Colonic mucosa (tissue), 4 donors: ENCODE results near the gene NFKBIL1. TPM values are rescaled to one million over a fixed set of nuclear protein-coding genes. Genes with fewer than 3 reads are reported as not detected.

Source experiments
- DNase-seq: peaks from one replicate; pipeline ENCODE4 v3.0.0-alpha.2; 2020
- H3K27ac ChIP-seq: fragments of 200-600 bp; one replicate; pipeline ENCODE4 v1.8.0; 2021
- H3K27me3 ChIP-seq: fragments of 200-600 bp; one replicate; pipeline ENCODE4 v1.8.0; 2021
- H3K36me3 ChIP-seq: fragments of 200-600 bp; one replicate; pipeline ENCODE4 v1.8.0; 2021
- H3K4me1 ChIP-seq: fragments of 200-600 bp; one replicate; pipeline ENCODE4 v1.8.0; 2021; ENCODE audit warnings: mild to moderate bottlenecking
- H3K4me3 ChIP-seq: fragments of 200-600 bp; one replicate; pipeline ENCODE4 v1.8.0; 2021
- H3K9ac ChIP-seq, 2 donors: one replicate each; pipeline ENCODE4 v1.7.0; 2013; ENCODE audit warnings: control low read depth in 2 of 2, low read depth in 2 of 2, low read length in 2 of 2
- H3K9me3 ChIP-seq: fragments of 200-600 bp; one replicate; pipeline ENCODE4 v1.8.0; 2021
- intact Hi-C: fragments of 100-400 bp; cut with DNase I; formaldehyde crosslinking; loops from one replicate; pipeline ENCODE4 v1.14.1; 2022
- total RNA-seq, 2 donors: library from RNA; stranded (reverse); fragmentation: NEBNext Ultra II Directional in 1 of 2; extraction: Animal tissue kit (Norgen Biotek cat#: 25700) in 1 of 2; gene quantifications; one replicate each; pipeline ENCODE4 v1.2.1, GENCODE V29; 2021
- TF ChIP-seq, protein P1 (sequence below): fragments of 200-600 bp; IDR thresholded peaks from one replicate; pipeline ENCODE4 v1.8.0; 2022; ENCODE audit warnings: antibody characterized with exemption, mild to moderate bottlenecking
- donor health status: healthy.
- donor health status: DM: no; HTN: no; CAD: no.
- donor health status: DM: no; HTN: no; CAD: no.

The NFKBIL1 gene
- total RNA-seq, 2 donors from 2014 or later: 16.1 to 18.8 TPM

DNA sequence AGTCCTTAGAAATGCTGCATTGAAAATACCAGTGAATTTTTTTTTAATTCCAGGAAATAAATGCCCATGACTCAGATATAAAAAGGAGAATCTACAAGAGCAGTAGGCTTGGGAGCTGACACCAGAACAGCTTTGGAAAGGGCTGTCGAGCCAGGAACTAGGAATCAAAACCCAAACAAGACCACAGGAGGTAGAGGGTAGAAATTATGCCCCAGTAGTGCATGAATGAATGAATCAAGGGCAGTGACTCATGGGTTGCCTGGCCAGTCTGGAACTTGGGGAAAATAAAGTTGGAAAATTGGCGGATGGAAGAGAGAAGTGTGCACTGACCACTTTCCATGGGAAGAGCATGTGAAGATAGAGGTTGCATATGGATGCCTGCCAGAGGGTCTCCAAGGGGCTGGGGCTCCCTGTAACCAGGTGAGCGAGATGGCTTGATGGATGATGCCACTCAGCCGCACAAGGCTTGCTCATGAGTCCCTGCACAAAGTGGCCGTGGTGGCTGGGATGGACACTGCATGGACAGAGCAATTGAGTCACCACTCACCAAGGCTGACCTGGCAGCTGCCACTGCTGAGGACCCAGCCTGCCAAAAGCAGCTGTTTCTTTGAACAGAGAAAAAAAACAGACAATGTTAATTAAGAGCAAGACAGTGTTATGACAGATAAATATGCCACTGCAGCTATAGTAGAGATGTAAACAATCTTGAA, 33.8 kb upstream of the NFKBIL1 start:
- no peaks in the 10 kb centered on the region for H3K36me3 ChIP-seq
- no peak overlapping the region for H3K9ac ChIP-seq
- H3K27me3 ChIP-seq: no peaks in the 10 kb centered on the region
- TF ChIP-seq, protein P1, sequence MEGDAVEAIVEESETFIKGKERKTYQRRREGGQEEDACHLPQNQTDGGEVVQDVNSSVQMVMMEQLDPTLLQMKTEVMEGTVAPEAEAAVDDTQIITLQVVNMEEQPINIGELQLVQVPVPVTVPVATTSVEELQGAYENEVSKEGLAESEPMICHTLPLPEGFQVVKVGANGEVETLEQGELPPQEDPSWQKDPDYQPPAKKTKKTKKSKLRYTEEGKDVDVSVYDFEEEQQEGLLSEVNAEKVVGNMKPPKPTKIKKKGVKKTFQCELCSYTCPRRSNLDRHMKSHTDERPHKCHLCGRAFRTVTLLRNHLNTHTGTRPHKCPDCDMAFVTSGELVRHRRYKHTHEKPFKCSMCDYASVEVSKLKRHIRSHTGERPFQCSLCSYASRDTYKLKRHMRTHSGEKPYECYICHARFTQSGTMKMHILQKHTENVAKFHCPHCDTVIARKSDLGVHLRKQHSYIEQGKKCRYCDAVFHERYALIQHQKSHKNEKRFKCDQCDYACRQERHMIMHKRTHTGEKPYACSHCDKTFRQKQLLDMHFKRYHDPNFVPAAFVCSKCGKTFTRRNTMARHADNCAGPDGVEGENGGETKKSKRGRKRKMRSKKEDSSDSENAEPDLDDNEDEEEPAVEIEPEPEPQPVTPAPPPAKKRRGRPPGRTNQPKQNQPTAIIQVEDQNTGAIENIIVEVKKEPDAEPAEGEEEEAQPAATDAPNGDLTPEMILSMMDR: no peak
- H3K4me1 ChIP-seq: no peaks in the 10 kb centered on the region
- no peak overlapping the region for H3K27ac ChIP-seq
- DNase-seq: no peak
- no peaks in the 10 kb centered on the region for H3K9me3 ChIP-seq
- intact Hi-C loops: no loop called here
- H3K4me3 ChIP-seq: no peak overlapping the region

DNA sequence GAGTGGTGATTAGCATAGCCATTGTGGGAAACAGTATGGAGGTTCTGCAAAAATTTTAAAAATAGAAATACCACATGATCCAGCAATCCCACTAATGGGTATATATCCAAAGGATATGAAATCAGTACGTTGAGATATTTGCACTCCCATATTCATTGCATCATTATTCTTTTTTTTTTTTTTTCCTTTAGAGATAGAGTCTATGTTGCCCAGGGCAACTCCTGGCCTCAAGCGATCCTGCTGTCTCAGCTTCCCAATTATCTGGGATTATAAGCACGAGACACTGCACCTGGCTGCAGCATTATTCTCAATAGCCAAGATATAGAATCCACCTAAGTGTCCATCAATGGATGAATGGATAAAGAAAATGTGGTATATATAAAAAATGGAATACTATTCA, 25.6 kb upstream of the NFKBIL1 start:
- H3K36me3 ChIP-seq: no peaks in the 10 kb centered on the region
- H3K27ac ChIP-seq: no peak overlapping the region
- no peak overlapping the region for H3K9ac ChIP-seq
- H3K27me3 ChIP-seq: no peaks in the 10 kb centered on the region
- no peaks in the 10 kb centered on the region for H3K4me1 ChIP-seq
- intact Hi-C loops: no loop called here
- no peak overlapping the region for H3K4me3 ChIP-seq
- DNase-seq: no peak
- TF ChIP-seq, protein P1: no peak
- H3K9me3 ChIP-seq: no peaks in the 10 kb centered on the region

DNA sequence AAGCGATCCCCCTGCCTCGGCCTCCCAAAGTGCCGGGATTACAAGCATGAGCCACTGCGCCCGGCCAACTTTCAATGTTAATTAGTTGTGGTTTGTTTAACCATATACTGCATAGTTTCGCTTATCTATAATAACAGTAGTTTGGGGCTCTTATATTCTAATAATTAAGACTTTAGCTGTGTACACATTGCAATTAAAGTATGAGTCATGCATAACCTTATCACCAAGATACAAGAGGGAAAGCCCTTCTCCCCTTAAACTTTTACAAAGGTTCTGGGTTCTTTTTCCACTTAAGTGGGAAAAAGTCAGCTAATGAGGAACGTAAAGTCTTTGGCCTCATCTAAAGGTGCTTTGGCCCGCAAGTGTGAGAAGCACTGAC, 21.9 kb upstream of the NFKBIL1 start:
- Histone ChIP-seq H3K4me1 (no peaks in the 10 kb centered on the region), H3K9ac (no peak overlapping the region), H3K36me3 (no peaks in the 10 kb centered on the region), H3K4me3 (no peak overlapping the region), H3K27ac (no peak overlapping the region), H3K9me3 (no peaks in the 10 kb centered on the region), H3K27me3 (no peaks in the 10 kb centered on the region)
- intact Hi-C loops: no loop called here
- TF ChIP-seq, protein P1: no peak
- DNase-seq: no peak

DNA sequence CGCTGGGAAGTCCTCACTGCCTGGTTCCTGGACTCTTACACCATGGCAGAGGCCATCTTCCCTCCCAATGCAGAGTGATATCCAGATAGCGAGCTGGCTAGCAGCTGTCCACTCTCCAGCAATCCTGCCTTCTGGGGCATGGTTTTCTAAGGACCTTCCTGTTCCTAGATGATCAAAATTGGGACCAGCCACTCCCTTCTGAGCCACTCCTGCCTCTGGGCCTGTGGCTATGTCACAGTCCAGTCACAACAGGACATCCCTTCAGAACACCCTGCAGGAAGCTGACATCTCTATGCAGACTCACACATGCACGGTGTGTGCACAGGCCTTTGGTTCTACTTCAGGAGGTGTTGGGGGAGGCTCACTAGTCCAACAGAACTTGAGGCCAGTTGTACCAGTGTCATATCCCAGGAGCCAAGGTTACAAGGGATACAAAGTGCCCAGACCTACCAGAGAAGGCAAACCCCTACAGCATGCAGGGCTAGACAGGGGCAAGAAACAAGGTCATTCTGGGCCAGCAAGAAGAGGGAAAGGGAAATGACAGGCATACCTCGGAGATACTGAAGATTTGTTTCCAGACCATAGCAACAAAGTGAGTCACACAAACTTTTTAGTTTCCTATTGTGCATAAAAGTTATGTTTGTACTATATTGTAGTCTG, 21.3 kb upstream of the NFKBIL1 start:
- H3K9me3 ChIP-seq: no peaks in the 10 kb centered on the region
- H3K27ac ChIP-seq: no peak overlapping the region
- peaks cover 5% of the 10 kb centered on the region for H3K36me3 ChIP-seq
- TF ChIP-seq, protein P1: no peak
- no peaks in the 10 kb centered on the region for H3K27me3 ChIP-seq
- H3K9ac ChIP-seq: no peak overlapping the region
- no peak overlapping the region for H3K4me3 ChIP-seq
- H3K4me1 ChIP-seq: no peaks in the 10 kb centered on the region
- intact Hi-C loops: no loop called here
- no peak for DNase-seq

DNA sequence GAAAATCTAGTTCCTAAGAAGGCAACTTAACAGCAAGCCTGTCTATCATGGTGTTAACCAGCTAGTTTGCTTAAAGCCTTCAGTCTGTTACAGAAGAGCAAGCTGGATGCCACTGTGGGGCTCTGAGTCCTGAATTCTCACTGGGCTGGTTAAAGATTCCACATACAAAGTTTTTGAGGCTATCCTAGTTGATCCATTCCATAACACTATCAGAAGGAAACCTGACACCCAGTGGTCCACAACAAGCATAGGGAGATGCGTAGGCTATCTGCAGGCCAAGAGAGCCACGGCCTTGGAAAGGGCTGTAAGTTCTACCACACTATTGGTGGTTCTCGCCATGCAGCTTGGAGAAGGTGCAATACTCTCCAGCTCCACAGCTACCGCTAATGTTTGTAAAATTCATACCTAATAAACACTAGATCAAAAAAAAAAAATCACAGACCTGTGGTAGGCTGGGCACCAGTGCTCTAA, 19.1 kb upstream of the NFKBIL1 start:
- intact Hi-C loops: no loop called here
- no peak for DNase-seq
- Histone ChIP-seq H3K9me3 (no peaks in the 10 kb centered on the region), H3K9ac (no peak overlapping the region), H3K36me3 (peaks cover 15% of the 10 kb centered on the region), H3K4me3 (no peak overlapping the region), H3K4me1 (no peaks in the 10 kb centered on the region), H3K27ac (no peak overlapping the region), H3K27me3 (no peaks in the 10 kb centered on the region)
- TF ChIP-seq, protein P1: no peak
